Stimulated activated CD4-positive, alpha-beta T cell treated with anti-CD3 and anti-CD28 coated beads, Interleukin-12 subunit alpha, Interleukin-12 subunit beta, amount 100 ng/mL, for 48 hours (primary cell): Measurements from ENCODE around the gene CD63.
A peak's percentile ranks its signal among the peaks of the same experiment; 100 is the strongest.

Experiments used
- DNase-seq, 3 donors: peaks; one replicate each; pipeline ENCODE4 v3.0.0-alpha.2; 2020; ENCODE audit warnings: low read depth in 2 of 3, low spot score in 1 of 3

Gene CD63

DNA sequence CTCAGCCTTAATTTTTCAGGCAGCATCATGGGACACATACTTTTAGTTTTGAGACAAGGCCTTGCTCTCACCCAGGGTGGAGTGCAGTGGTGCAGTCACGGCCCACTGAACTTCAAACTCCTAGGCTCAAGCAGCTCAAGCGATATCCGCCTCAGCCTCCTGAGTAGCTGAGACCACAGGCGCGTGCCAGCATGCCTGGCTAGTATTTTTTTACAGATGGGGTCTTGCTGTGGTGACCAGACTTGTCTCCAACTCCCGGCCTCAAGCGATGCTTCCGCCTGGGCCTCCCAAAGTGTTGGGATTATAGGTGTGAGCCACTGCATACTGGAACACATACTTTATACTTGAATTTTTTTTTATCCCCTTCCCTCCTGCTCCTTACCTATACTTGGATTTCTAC lies 5.9 kb downstream of the CD63 start:
- DNase-seq = no peak

DNA sequence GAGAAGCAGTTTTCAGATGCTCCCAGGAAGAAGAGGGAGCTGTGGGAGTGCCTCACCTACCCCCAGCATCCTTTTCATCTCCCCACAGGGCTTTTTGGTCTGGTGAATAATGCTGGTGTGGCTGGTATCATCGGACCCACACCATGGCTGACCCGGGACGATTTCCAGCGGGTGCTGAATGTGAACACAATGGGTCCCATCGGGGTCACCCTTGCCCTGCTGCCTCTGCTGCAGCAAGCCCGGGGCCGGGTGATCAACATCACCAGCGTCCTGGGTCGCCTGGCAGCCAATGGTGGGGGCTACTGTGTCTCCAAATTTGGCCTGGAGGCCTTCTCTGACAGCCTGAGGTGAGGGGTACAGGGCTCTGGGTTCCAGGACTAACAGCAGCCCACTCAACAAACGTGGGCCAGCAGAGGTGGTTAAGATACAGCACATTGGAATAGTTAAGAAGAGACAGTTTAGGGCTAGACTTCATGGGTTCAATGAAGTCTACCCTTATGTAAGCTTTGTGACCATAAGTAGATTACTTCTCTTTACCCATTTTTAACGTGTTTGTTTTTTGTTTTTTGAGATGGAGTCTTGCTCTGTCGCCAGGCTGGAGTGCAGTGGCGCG lies 7.1 kb downstream of the CD63 start:
- no peak for DNase-seq

DNA sequence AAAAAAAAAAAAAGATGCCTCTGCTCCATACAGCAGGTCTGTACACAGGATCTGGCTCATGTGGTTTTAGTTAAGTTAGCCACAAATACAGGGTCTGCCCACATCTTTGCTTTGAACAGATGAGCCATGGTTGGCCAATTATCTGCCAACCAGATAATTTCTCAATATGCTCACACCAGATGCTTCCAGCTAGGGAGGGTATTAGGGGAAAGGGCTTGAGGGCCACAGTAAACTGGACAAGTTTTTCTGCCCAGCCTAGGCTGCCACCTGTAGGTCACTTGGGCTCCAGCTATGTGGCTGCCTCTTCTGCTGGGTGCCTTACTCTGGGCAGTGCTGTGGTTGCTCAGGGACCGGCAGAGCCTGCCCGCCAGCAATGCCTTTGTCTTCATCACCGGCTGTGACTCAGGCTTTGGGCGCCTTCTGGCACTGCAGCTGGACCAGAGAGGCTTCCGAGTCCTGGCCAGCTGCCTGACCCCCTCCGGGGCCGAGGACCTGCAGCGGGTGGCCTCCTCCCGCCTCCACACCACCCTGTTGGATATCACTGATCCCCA lies 7.8 kb downstream of the CD63 start:
- DNase-seq = no peak

DNA sequence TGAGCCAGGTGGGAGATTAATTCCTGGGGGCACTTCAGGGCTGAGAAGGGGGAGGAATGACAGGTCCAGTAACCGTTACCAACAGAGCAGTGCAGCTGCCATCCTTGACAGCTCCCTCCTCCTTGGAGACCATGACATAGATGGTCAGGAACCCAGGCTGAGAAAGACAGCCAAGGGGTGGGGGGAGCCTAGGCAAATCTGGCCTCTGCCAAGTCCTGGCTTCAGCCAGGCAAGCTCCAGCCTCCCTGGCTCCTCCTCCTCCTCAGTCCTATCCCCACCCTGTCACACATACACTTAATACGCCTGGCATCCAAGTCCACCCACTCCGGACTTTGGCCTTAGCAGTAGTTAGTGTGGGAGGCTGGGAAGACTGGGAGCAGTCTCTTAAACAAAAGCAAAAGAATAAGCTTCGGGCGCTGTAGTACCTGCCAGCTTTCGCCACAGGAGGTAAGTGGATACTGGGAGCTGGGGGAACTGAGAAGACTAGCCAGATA lies 8.7 kb downstream of the CD63 start, which contains the start of gene RDH5:
TSS of gene RDH5 (plus strand) at position 323 of the 494 bp plus-strand sequence. CDS start 792 bp downstream, outside the sequence.
- no peak for DNase-seq

DNA sequence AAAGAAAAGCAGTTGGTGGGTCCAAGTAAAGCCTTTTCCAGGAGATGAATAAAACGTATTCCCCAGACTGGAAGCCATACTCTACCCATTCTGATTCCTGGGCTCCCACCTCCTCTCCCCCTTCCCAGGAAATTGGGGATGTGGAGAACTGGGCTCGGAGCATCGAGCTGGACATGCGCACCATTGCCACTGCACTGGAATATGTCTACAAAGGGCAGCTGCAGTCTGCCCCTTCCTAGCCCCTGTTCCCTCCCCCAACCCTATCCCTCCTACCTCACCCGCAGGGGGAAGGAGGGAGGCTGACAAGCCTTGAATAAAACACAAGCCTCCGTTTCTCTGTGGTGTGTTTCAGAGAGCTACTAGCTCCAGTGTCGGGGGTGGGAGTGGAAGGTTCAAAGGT lies 9.4 kb downstream of the CD63 start:
- no peak for DNase-seq

DNA sequence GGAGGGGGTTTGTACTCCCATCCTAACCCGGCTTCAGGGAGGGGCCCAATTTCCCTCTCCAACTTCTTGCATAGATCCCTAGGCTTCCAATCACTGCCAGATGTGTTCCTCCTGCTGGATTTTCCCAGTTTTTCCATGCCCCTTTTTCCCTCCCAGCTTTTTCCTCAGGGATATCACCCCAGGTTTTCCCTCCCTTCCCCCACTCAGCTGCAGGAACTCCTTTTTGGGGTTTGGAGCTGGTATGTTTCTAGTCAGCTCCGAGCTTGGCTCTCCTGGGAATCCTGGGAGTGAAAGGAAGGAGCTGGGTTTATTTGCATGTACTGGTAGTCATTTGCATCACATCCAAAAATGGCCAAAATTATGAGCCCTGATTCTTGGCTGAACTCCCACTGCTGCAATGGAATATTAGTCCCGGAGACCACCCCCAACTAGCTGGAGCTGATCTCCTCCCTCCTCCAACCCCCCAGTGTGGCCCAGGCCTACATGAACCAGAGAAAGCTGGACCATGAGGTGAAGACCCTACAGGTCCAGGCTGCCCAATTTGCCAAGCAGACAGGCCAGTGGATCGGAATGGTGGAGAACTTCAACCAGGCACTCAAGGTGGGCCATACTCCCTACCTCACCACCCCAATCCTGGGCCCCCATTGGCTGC lies 10.1 kb downstream of the CD63 start:
- DNase-seq = no peak

DNA sequence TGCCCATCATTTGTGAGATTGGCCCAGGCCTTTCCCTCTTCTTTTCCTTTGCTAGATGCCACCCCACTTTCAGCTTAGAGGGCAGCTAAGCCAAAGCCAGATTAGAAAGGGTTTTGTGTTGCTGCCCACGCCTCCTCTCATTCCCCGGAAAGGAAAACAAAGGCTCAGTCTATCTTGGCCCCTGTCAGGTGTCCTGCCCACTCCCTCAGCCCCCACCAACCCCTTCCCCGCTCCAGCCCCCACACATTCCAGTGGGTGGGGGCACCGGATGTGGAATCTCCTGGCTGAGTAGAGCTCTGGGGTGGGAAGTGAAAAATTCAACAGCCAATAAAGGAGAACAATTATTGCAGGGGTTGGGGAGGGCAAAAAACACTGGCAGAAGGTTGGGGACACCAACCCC lies 10.8 kb downstream of the CD63 start:
- DNase-seq = no peak

DNA sequence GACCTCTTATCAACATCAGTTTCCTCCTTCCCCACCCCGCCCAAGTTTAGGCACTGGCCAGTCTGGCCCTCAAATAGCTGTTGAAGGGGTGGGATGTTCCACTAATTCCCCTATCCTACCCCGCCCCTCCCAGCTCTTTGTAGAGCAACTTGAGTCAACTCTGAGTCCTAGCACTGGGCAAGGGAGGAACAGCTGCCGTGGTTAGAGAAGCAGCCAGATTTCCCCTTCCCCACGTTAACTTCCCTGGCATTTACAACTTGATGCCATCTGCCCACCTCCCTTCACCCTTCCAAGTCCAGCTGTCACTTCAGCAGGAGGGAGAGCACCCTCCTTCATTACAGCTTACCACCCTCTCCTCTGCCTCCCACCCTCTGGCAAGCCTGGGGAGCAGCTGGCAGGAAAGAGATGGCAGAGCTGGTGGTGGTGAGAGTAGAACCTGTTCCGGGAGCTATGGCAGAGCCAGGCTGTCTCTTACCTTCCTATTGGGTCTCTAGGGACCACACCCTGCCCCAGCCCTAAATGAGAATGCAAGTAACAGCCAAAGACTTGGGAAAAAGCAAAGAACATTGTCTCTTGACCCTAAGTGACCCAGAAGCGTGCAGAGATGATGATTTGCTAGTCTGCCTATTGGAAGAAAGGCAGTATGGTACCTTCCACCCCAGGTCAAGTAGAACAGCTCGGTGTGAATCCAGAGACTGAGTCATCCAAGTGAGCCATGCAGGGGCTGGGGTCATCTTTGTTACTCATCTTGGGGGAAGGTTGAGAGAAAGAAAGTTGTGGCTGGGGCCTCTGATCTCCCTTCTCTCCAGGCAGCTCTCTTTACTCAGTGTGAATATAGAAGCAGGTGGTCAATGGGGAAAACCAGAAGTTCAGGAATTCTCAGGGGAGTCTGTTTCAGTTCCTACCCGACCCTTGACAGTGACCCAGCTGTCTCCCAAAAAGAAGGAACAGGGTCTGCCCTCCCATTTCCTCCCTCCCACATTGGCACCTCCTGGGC lies 11.5 kb downstream of the CD63 start:
- DNase-seq = no peak

DNA sequence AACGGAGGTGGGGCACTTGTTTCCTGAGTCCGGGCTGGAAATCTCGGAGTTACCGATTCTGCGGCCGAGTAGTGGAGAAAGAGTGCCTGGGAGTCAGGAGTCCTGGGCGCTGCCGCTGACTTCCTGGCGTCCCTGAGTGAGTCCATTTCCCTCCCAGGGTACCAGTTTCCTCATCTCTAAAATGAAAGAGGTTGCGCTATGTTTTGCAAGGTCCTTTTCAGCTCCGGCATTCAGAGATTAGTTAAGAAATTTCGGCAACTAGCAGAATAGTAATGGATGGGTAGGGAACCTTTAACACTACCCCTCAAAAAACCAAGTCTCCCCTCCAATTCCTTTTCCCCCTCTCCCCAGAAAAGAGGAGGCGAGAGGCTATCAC lies 12.2 kb downstream of the CD63 start:
- DNase-seq = no peak

DNA sequence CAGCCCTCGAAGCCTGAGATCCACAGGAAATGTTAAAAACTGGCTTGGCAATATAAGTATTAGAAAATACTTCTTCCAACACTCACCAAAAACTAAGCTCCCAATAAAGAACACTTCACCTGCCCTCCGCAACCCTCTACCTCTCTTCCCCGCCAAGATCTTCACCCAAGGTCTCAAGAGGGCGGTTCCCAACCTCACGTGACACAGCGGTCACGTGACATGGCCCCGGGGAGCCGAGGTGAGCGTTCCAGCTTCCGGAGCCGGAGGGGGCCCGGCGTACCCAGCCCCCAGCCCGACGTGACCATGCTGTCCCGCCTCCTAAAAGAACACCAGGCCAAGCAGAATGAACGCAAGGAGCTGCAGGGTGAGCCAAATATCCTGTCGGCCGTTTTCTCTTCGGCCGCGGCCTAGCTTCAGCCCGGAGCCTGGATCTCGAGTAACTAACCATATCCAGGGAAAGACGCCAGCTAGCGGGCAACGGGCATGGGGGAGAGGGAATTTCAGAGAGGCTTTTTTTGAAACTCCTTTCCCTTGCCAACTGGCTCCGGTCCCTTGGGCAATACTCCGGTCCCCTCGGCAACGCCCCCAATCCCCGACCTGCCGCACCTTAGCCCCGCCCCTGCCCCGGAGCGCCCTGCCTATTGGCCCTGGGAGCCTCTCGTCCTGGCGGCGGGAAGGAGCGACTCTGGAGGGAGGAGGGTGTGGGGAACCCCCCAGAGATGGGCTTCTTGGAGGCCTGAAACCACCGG lies 12.8 kb downstream of the CD63 start, which contains the start of gene BLOC1S1:
TSS of gene BLOC1S1 (plus strand) at position 214 of the 749 bp plus-strand sequence. CDS start at position 220, 6 bp downstream.
- DNase-seq = peak; percentile 89 to 95 (median 91)

DNA sequence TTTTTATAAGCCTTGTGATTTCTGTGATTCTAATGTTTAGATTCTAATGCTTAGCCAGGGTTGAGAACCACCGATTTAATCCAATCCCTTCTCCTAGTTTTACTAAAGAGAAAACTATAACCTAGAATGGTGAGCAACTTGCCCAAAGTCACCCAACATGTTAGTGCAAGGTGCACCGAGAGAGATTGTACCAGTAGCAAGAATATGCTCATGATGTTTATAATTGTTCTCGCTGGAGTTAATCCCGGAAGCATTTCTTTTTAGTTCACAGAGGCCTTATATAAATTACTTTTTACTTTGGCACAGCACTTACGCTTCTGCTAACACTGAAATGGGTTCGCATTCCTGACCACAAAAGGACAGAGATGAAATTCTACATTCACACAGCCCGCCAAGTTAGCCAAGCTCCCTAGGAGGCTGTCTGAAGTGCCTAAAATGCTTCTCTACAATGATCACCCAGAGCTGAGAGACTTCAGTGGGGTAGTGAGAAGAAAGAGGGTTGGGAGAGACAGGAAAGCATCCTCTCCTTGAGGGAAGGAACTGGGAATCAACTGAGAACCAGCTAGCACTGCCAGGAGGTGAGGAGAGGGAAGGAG lies 13.5 kb downstream of the CD63 start:
- DNase-seq = no peak

DNA sequence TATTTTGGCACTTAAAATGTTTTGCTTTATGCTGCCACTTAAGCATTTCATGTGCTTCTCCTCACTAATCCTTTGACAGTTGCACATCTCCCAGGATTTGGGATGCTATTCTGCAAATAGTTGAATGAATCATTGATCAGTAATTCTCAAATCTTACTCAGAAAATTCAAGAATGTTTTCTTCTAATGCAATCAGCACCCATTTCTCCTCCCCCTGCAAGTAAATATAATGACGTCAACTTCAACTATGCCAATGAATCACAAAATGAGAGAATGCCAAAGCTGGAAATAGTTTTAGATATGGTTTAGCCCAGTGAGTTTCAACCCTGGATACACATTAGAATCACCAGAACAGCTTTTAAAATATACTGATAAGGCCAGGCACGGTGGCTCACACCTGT lies 15.1 kb downstream of the CD63 start:
- DNase-seq = no peak

DNA sequence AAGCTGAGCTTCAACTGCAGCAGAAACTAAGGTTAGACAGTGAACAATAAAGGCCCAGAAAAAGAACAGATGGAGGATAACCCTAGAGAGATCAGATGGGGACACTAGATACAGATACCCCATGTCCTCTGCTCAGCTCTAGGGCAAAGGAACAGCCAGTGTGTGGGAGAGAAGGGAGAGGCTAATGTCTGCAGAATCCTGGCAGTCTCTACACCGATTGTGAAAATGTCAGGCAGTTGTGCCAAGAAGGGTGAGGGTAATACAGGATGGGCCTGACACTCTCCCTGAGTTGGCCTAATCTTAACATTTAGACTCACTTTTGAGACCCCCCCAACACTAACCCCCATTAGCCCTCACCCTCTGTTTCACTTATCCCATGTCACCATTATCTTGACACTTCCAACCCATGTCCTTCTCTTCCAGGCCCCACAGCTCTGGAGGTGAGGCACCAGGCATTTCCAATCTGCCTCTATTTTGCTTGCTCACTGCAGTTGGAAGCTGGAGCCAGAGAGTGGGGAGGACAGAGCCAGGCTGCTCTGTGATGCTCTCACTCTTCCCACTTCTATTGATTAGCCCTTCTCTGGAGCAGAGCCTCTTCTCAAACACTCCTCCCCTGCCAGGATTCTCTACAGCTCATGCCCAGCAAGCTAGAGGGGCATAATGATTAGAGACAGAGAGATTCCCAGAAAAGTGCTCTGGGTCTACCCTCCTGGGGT lies 16.0 kb downstream of the CD63 start:
- DNase-seq = no peak

DNA sequence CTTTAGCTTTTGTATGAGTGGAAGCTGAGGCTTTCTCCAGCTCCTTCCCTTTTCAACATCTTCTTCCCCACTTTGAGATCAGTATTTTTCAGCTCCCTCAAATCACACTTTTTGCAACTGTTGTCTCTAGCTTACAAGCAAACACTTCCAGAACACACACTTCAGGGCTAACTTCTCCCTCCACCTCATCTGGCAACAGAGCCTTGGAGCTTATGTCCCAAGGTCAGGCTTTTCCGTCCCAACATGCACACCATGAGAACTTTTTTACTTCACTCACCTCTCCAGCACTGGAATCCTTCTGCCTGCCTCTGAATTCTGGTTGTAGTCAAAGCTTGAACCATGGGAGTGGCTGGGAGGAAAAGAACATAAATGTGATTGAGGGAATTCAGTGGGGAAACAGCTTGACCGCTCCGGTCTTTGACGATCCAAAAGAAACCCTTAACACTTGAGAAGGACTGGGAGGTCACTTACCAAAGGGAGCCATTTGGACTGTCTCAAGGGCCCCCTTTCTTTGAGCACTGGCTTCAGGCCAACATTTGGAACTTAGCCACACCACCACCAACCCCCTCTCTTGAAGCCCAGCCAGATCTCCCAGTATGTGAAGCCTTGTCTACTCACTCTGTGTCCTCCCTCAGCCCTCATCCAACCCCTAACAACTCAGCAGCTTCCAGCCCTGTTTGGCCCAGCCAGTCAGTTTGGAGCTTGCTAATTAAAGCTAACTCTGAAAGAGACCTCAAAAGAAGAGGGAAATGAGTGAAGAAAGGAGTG lies 16.8 kb downstream of the CD63 start:
- no peak for DNase-seq

DNA sequence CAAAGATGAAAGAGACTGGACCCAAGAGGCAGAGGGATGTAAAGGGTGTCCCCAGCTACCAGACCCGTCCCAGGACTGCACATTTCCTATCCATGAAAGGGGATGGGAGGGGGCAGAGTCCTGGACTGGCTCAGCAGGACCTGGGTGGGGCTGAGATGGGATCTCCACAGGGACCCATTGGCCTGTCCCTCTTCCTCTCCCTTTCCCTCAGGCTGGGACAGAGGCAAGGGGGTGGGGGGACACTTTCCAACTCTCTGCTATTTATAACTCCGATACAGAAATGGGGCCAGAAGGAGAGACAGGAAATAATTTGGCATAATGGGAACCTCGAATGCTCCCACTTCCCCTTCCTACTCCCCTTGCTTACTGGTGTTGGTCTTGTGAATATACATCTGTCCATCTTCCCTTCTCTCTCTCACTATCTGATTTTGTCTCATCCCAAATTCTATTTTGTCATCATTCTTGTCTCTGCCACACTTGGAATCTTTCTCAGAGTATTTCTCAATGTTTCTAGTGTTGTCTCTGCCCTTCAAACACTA lies 20.0 kb downstream of the CD63 start:
- DNase-seq = no peak

DNA sequence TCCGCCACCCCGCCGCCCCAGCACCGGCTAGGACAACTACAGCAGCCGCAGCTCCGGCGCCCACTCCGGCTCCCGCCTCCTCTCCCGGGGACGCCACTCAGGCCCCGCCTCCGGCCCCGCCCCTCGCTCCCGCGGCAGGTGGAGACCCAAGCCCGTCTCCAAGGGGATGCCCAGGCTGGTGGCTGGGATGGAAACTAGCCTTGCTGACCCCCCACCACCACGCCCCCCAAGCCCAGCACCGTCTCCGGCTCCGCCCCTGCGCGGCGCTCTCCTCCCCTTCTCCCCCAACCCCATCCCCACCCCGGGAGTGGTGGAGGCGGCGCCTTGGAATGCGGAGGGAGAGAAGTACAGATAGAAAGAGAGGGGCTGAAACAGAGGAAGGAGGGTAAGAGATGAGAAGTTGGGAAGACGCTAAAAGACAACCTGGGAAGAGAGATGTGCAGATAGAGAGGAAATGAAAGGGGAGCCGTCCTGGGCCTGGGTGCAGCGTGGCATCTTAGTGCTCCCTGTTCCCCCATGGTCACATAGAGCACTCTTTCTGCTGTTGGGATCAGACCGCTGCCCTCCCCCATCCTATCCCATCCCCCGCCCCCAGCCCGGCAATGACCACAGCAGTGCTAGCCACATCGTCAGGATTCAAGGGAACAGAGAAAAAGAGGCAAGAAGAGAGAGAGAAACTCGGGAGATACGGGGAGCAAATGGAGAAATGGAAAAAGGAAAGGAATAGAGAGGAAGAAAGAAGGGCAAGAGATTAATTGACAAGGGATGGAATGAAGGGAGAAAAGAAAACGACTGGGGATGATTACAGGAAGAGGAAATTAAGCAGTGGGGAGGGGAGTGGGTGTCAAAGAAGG lies 20.7 kb downstream of the CD63 start, which contains the start of gene ITGA7:
TSS of gene ITGA7 (minus strand) at position 64 of the 854 bp plus-strand sequence. CDS start 222 bp downstream, outside the sequence.
- peak in 1 of 3 donors; percentile 65 for DNase-seq

DNA sequence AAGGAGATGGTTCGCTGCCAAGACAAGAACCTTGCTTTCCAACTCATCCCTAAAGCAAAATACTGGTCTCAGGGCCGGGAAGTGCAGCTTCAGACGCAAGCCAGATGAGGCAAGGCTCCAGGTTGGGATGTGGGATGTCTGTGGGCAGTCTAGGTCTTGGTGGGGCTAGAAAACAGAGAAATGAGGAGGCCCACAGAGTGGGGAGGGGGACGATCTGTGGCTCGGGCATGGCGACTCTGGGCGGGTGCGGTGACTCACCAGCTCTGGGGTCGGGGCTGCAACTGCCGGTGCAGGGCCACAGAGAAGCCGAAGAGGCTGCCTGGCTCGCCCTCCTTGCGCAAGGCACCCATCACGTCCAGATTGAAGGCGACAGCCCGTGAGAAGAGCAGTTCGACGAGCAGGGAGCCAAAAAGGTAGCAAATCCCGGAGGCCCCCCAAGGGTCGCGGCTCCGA lies 21.6 kb downstream of the CD63 start:
- no peak for DNase-seq
